HG02610 (cell line): Measurements from ENCODE around the gene MOCS3.

ENCODE experiments used
- ATAC-seq: cut with Tn5 transposase; IDR thresholded peaks from one replicate; pipeline ENCODE4 v1.9.1; 2021; ENCODE audit warnings: mild to moderate bottlenecking, moderate library complexity; ENCODE audit not compliant: unreplicated experiment

Gene MOCS3, protein sequence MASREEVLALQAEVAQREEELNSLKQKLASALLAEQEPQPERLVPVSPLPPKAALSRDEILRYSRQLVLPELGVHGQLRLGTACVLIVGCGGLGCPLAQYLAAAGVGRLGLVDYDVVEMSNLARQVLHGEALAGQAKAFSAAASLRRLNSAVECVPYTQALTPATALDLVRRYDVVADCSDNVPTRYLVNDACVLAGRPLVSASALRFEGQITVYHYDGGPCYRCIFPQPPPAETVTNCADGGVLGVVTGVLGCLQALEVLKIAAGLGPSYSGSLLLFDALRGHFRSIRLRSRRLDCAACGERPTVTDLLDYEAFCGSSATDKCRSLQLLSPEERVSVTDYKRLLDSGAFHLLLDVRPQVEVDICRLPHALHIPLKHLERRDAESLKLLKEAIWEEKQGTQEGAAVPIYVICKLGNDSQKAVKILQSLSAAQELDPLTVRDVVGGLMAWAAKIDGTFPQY

GRCh38 chr20:50958615-50959542 lies at the start of gene MOCS3:
TSS of gene MOCS3 (plus strand) at chr20:50958818. CDS start at chr20:50958843, 25 bp downstream.
- ATAC-seq, result peak; percentile 83

DNA sequence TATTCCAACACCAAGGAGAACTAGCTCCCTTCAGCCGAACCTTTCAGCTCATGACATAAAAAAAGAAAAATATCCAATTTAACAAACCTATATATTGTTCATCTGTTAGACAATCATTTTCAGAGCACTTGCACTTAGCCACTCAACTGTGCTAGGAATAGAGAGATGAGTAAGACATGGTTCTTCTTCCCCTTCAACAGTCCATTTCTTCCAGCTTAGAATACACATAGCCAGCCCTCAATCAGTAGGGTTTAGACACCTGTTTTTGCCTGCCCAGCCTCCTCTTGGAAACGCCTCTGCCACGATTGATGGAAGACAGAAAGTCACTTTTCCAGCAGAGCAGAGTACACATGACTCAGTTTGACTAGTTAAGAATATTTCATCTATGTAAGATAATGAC lies 49.2 kb upstream of the MOCS3 start:
- ATAC-seq, result no peak

DNA sequence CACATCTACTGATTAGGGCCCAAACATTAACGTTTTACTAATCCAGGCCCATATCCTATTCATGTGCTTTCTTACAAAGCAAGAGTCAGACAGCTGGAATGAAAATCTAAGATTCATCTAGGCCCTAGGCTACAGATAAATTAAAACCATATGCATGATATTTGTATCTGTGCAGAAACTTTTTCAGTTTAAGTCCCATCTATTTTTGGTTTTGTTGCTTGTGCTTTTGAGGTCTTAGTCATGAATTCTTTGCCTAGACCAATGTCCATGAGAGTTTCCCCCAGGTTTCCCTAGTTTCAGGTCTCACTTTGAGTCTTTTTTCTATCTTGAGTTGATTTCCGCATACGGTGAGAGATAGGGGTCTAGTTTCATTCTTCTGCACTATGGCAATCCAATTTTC lies 47.6 kb upstream of the MOCS3 start:
- no peak for ATAC-seq

GRCh38 chr20:50911716-50912115 lies 46.9 kb upstream of the MOCS3 start:
- peak; percentile 34 for ATAC-seq

DNA sequence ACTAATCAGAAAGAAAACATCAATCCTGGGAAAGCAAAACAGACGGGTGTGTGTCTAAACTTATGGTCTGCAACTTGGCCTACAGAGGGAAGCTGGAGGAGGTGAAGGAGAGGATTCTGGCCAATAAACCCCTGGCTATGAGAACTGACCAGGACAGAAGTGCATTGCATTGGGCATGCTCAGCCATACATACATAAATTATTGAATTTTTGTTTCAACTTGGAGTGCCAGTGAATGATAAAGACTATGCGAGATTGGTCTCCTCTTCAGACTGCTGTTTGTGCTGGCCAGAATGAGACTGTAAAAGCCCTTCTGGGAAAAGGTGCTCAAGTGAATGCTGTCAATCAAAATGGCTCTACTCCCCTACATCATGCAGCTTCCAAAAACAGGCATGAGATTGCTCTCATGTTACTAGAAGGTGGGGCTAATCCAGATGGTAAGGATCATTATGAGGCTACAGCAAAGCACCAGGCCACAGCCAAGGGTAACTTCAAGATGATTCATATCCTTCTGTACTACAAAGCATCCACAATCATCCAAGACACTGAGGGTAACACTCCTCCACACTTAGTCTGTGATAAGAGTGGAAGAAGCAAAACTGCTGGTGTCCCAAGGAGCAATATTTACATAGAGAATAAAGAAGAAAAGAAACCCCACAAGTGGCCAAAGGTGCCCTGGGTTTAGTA lies 44.8 kb upstream of the MOCS3 start:
- peak; percentile 68 for ATAC-seq

GRCh38 chr20:50915424-50915823 lies 43.2 kb upstream of the MOCS3 start:
- no peak for ATAC-seq

GRCh38 chr20:50916257-50916656 lies 42.4 kb upstream of the MOCS3 start:
- ATAC-seq, result no peak

DNA sequence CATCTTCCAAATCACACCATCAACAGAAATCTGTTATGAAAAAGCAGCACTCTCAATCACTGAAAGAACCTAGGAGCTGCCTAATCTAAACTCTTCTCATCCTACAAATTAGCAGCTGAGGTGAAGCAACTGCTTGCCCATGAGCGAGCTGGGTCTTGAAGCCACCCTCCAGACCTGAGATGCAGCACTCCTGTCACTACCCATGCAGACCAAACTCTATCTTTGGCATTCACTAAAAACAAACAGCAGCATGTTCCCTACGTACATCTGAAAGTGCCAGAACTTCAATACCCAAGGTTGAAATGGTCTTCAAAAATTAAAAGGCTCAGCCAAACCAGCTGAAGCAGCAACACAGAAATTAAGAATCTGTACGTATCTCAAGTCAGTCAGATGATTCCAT lies 41.7 kb upstream of the MOCS3 start:
- ATAC-seq, result no peak

- ATAC-seq, result no peak
Observed at GRCh38 chr20:50918403-50918802, 40.2 kb upstream of the MOCS3 start.

DNA sequence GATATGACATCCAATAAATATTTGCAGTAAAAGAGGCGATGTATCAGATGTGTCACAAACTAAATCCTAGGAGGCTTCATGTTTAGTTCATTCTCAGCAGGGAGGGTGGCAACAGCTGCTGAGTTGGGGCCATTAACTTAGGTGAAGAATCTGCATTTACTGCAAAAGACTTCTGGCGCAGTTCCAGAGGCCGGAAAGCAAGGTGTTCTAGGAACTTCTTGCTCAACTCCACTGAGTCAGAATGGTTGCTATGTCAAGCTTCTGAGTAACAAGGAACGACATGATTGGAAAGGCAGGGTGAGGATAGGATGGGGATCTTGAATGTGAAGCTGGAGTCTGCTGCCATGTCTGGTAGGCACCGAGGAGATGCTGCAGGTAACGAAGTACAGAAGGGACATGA lies 39.1 kb upstream of the MOCS3 start:
- ATAC-seq, result no peak

DNA sequence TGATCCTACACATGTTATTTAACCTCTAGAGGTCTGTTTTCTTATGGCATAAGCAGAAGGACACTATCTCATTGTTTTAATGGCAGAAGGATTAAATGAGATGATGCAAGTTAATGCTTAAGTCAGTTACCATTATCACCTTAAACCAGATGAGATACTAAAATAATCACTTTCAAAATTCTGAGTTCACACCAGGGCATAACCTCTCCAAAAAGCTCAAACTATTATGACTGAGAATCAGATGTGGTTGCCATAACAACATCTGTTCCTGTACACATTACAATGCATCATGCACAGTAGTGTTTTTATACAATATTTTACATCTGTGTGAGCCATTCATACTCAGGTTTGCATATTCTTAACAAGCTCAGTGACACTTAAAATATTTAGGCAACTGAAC lies 37.6 kb upstream of the MOCS3 start:
- ATAC-seq, result no peak

DNA sequence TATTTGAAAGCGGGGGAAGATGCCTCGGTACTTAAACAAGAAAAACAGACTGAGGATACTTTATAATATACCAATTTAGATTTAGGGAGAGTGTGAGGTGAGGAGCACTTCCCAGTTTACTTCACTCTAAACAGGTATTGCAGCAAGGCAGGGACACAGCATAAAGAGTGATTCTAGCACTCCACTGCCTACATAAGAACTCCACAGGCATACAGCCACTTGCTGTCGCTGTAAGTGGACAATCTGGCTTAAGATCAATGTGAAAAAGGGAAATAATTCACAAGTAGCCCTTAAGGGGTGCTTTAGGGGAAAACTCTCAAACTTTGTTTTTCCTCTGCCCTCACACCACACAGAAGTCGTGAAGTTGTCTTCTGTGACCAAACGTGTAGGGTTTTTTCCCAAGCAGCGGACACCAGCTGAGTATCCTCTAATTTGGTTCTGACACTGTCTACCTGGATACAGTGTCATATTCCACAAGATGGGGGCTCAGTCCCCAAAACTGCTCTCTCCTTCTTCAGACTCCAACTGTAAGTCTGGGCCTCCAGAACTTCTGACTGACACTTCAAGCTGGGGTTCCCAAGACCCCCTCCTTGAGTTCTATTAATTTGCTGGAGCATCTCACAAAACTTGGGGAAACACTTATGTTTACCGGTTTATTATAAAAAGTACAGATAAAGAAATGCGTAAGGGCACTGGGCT lies 36.7 kb upstream of the MOCS3 start:
- ATAC-seq, result no peak

DNA sequence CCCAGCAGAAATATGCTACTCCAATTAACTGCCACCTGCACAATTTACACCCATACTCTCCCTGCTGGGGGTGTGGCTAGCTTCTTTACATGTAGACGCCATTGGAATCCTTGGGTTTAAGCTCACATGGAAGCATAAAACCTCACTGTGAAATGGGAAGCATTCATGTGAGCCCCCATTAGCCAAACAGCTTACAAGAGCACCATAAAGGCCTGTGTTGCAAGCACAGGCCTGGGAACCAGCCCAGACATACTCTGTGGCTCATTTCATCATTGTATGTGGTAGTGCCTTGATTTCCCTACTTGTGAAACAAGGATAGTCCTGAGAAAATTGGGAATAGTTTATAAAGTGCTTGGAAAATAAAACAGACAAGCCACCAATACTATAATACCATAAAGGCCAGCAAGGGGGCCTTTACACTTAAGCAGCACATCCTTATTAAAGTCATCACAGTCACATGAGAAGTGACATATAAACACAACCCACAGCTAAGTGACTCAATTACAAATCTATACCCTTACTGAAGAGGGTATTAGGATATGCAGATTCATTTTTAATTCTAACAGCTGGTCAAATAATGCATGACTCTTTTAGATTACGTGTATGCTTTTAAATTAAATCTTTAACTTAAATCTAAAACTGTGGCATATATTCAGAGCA lies 34.2 kb upstream of the MOCS3 start:
- no peak for ATAC-seq

GRCh38 chr20:50926530-50926929 lies 32.1 kb upstream of the MOCS3 start:
- ATAC-seq, result no peak

DNA sequence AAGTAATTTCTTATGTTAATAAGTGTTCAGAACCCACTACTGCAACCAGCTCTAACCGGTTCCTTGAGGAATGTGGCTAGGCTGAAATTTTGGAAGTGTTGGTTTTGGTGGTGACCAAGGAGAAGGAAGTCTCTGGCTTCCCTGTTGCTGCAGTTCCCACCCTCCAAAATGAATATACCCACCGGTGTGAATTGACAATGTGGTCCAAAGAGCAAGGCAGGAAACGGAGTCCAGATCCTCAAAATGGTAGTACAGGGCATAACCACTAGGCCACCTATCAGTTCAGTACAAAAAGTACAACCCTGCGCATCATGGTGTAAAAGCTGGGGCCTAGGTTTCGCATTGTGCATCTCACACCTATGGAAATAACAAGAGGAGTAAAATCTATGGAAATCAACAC lies 30.1 kb upstream of the MOCS3 start:
- no peak for ATAC-seq

GRCh38 chr20:50929299-50930138 lies 29.1 kb upstream of the MOCS3 start:
- ATAC-seq, result peak; percentile 68

DNA sequence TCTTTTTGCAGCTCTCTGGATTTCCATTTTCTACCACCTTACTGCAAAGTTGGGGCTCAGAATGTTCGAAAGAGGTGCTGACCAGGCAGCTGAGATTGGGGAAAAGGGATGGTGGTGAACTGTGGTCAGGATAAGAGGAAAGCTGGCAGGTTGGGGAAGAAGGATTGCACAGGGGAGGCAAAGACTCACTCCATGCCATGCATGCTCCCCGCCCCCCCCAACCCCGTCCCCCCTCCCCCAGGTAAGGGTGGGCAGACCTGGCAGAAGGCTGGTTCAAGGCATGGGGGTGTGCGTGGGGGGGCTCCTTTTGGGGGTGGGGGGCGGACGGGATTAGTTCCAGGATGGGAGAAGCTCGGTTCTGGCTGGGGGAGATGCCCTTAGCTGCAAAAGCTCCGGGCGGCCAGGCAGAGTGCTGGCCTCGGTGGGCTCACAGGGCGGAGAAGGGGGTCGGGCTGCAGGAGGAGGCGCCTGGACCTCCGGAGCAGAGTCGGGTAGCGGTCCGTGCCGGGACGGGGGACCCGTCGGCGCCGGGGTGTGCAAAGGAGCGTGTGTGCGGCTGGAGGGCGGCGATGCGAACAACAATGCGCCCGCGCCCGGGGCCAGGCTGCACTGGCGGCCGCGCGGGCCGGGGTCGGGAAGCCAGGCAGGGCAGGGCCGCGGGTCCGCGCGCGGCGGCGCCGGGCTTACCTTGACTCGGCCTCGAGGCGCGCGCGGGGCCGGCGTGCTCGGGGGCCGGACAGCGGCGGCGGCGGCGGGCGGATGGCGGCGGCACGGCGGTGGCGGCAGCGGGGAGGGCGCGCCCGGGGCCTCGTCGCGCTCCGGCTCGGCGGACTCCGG lies 28.3 kb upstream of the MOCS3 start:
- peak; percentile 4 for ATAC-seq

GRCh38 chr20:50930976-50931305 lies 27.7 kb upstream of the MOCS3 start:
- peak; percentile 20 for ATAC-seq
